ENCODE results near the gene FAM229B. TPM values are rescaled to one million over a fixed set of nuclear protein-coding genes. Genes with fewer than 3 reads are reported as not detected.

FAM229B gene
- total RNA-seq (2021) (12.3 and 16.3 TPM in 2 replicates), Bru-seq, nascent RNA (percentile 41 among the genes with signal in this experiment), BruChase-seq, experiment 1, labeled RNA remaining after a 2-hour chase (percentile 33 among the genes with signal in this experiment), BruChase-seq, experiment 2, labeled RNA remaining after a 6-hour chase (percentile 34 among the genes with signal in this experiment)
- long read RNA-seq, transcript FAM229B-201 (4 exons, 2,543 nt): major isoform, 28 of 37 reads
- long read RNA-seq, partial matches to known transcripts: 1 of 37 reads
- long read RNA-seq, other reads (novel, unspliced or antisense): 8 of 37 reads

- peak within 1 kb of the TSS; percentile 90 for H3K4me2 ChIP-seq
- peak; percentile 86 to 97 for DNase-seq
- 0 out of 2 replicates have a peak, but pooled peaks cover 8% of the 10 kb centered on the region for H4K20me1 ChIP-seq (ENCODE audit: insufficient read depth)
- peak within 1 kb of the TSS; percentile 92 for H2AFZ ChIP-seq
- POLR2A ChIA-PET (ENCODE audit: unreplicated experiment): interaction anchor here (0.5 to 0.7 kb wide), 5 partner anchors 8 to 886 kb away, joined by 3 to 8 read pairs (median 3); no protein-coding TSS in a partner anchor
- H3K4me3 ChIP-seq: peak within 1 kb of the TSS; percentile 72
- peaks cover 17% of the 10 kb centered on the region for H3K4me1 ChIP-seq (replicated peaks; ENCODE audit: insufficient read depth)
- CTCF ChIA-PET: interaction anchor here (0.6 to 1.0 kb wide), 2 partner anchors 44 to 196 kb away, joined by 5 read pairs; no protein-coding TSS in a partner anchor
- H3K79me2 ChIP-seq (ENCODE audit: low read depth): peaks cover 24% of the 10 kb centered on the region
- H3K9me3 ChIP-seq (ENCODE audit: insufficient read depth, low read depth): no peaks in the 10 kb centered on the region
- H3K9me2 ChIP-seq (ENCODE audit: insufficient read depth): no peaks in the 10 kb centered on the region
- TF ChIP-seq EZH2 (IDR thresholded peaks at IDR 0.05; ENCODE audit: low read depth): no peak
- no peak for TF ChIP-seq CTCF (conservative IDR thresholded peaks at IDR 0.05)
- H3K27ac ChIP-seq: peak within 1 kb of the TSS; percentile 53
- intact Hi-C loops (cut with micrococcal nuclease; ENCODE audit: unreplicated experiment): loop anchor here (5.0 to 10.0 kb wide), 2 partner anchors 287 to 1850 kb away; no protein-coding TSS in a partner anchor
- BruUV-seq (replicated peaks): no TSS peak
- H3K27me3 ChIP-seq (ENCODE audit: insufficient read depth, low read depth): no peaks in the 10 kb centered on the region
- no peaks in the 10 kb centered on the region; the same call in 1 of the 2 replicates for H3F3A ChIP-seq (ENCODE audit: insufficient read depth, low read depth)
- peaks cover 23% of the 10 kb centered on the region for H3K36me3 ChIP-seq (ENCODE audit: low read depth)
Measured at GRCh38 chr6:112087136-112087911, at the start of gene FAM229B, which contains the start of gene TUBE1. TSS of gene FAM229B (plus strand) at chr6:112087591. CDS start at chr6:112099284, 11,693 bp downstream. TSS of gene TUBE1 (minus strand) at chr6:112087482. CDS start at chr6:112087434, 48 bp downstream.

GRCh38 chr6:112037783-112038216 is 49.6 kb upstream of the FAM229B start:
- H3K9me3 ChIP-seq (ENCODE audit: insufficient read depth, low read depth): no peaks in the 10 kb centered on the region
- no peak overlapping the region for H3K4me3 ChIP-seq
- H3K27me3 ChIP-seq (ENCODE audit: insufficient read depth, low read depth): no peaks in the 10 kb centered on the region
- H3K9me2 ChIP-seq (ENCODE audit: insufficient read depth): no peaks in the 10 kb centered on the region
- no peak overlapping the region for H3K4me2 ChIP-seq
- intact Hi-C loops (cut with micrococcal nuclease; ENCODE audit: unreplicated experiment): no loop called here
- 0 out of 2 replicates have a peak, but pooled peaks cover 3% of the 10 kb centered on the region for H3K4me1 ChIP-seq (replicated peaks; ENCODE audit: insufficient read depth)
- no peak overlapping the region for H3K27ac ChIP-seq
- H3K36me3 ChIP-seq (ENCODE audit: low read depth): no peaks in the 10 kb centered on the region
- no TSS peak for BruUV-seq (replicated peaks)
- ChIA-PET CTCF (interaction anchor here (0.6 to 0.8 kb wide), 2 partner anchors 22 to 328 kb away, joined by 3 read pairs; no protein-coding TSS in a partner anchor), POLR2A (ENCODE audit: unreplicated experiment) (interaction anchor here (0.5 to 0.6 kb wide), 2 partner anchors 116 to 1522 kb away, joined by 4 to 6 read pairs; no protein-coding TSS in a partner anchor)
- no peaks in the 10 kb centered on the region for H3F3A ChIP-seq (ENCODE audit: insufficient read depth, low read depth)
- peak; percentile 26 to 64 for DNase-seq
- H2AFZ ChIP-seq: no peak overlapping the region
- no peaks in the 10 kb centered on the region for H4K20me1 ChIP-seq (ENCODE audit: insufficient read depth)
- TF ChIP-seq EZH2 (IDR thresholded peaks at IDR 0.05; ENCODE audit: low read depth) (no peak), CTCF (conservative IDR thresholded peaks at IDR 0.05) (no peak)
- no peaks in the 10 kb centered on the region for H3K79me2 ChIP-seq (ENCODE audit: low read depth)

GRCh38 chr6:112038268-112038667 is 49.1 kb upstream of the FAM229B start:
- POLR2A ChIA-PET (ENCODE audit: unreplicated experiment): interaction anchor here (0.6 kb wide), 1 partner anchor 304 kb away, joined by 8 read pairs; no protein-coding TSS in a partner anchor
- H3K4me1 ChIP-seq (replicated peaks; ENCODE audit: insufficient read depth): 0 out of 2 replicates have a peak, but pooled peaks cover 4% of the 10 kb centered on the region

More at GRCh38 chr6:112038268-112038667, 49.1 kb upstream of the FAM229B start:
- intact Hi-C loops (cut with micrococcal nuclease; ENCODE audit: unreplicated experiment): no loop called here
- no peak overlapping the region for H2AFZ ChIP-seq
- TF ChIP-seq EZH2 (IDR thresholded peaks at IDR 0.05; ENCODE audit: low read depth) (no peak), CTCF (conservative IDR thresholded peaks at IDR 0.05) (no peak)
- H3K9me3 ChIP-seq (ENCODE audit: insufficient read depth, low read depth): no peaks in the 10 kb centered on the region
- no peaks in the 10 kb centered on the region for H3K9me2 ChIP-seq (ENCODE audit: insufficient read depth)
- no peaks in the 10 kb centered on the region; the same call in 1 of the 2 replicates for H3F3A ChIP-seq (ENCODE audit: insufficient read depth, low read depth)
- CTCF ChIA-PET: no interaction called here
- no TSS peak for BruUV-seq (replicated peaks)
- no peak overlapping the region for H3K4me3 ChIP-seq
- no peaks in the 10 kb centered on the region for H3K27me3 ChIP-seq (ENCODE audit: insufficient read depth, low read depth)
- no peak overlapping the region for H3K4me2 ChIP-seq
- no peaks in the 10 kb centered on the region for H4K20me1 ChIP-seq (ENCODE audit: insufficient read depth)
- no peaks in the 10 kb centered on the region for H3K36me3 ChIP-seq (ENCODE audit: low read depth)
- DNase-seq: no peak
- H3K79me2 ChIP-seq (ENCODE audit: low read depth): no peaks in the 10 kb centered on the region
- no peak overlapping the region for H3K27ac ChIP-seq
